Transverse colon (tissue), 4 donors: ENCODE data around the gene IVD. TPM values are rescaled to one million over a fixed set of nuclear protein-coding genes. Genes with fewer than 3 reads are reported as not detected.

Source experiments
- DNase-seq: peaks from one replicate; pipeline ENCODE4 v3.0.0-alpha.2; 2019
- H3K27ac ChIP-seq, 4 donors: fragments of 200-600 bp; sonication (generic); 2 replicates each; pipeline ENCODE4 v1.5.1; 2016 to 2018; ENCODE audit warnings: inconsistent platforms in 4 of 4
- H3K27me3 ChIP-seq: fragments of 200-600 bp; sonication (generic); 2 replicates; pipeline ENCODE4 v1.5.1; 2017; ENCODE audit warnings: inconsistent platforms
- H3K36me3 ChIP-seq, 4 donors: fragments of 200-600 bp; sonication (generic); 2 replicates each; pipeline ENCODE4 v1.5.1; 2017 to 2019; ENCODE audit warnings: inconsistent platforms in 4 of 4
- H3K4me1 ChIP-seq, 4 donors: fragments of 200-600 bp; sonication (generic); 2 replicates each; pipeline ENCODE4 v1.5.1; 2017 to 2020; ENCODE audit warnings: inconsistent platforms in 4 of 4
- H3K4me3 ChIP-seq, 4 donors: fragments of 200-600 bp; sonication (generic); 1 replicate in 1 of 4; 2 replicates in 3 of 4; pipeline versions ENCODE4 v1.5.1 to v1.6.1; 2017 to 2019; ENCODE audit warnings: inconsistent platforms in 4 of 4
- H3K9me3 ChIP-seq, 2 donors: fragments of 200-600 bp; sonication (generic); 2 replicates each; pipeline ENCODE4 v1.5.1; 2017 to 2019; ENCODE audit warnings: inconsistent platforms in 2 of 2
- EP300 ChIP-seq: sonication (generic); formaldehyde crosslinking; IDR thresholded peaks from one replicate; pipeline ENCODE4 v1.6.1; 2017; ENCODE audit warnings: antibody characterized with exemption, low read depth
- POLR2A ChIP-seq: fragments of 450-650 bp; IDR thresholded peaks from one replicate; pipeline ENCODE4 v1.6.1; 2016; ENCODE audit warnings: antibody characterized with exemption, mild to moderate bottlenecking, moderate library complexity
- POLR2AphosphoS5 ChIP-seq, 3 donors: sonication (generic); formaldehyde crosslinking; IDR thresholded peaks; one replicate each; pipeline ENCODE4 v1.6.1; 2016; ENCODE audit warnings: antibody characterized with exemption in 3 of 3
- whole genome bisulfite sequencing, 2 donors: methylation state at CpG; one replicate each; pipeline ENCODE4 v1.1.5; 2018; ENCODE audit warnings: low coverage in 1 of 2; 5-methylcytosine and 5-hydroxymethylcytosine counted together
- in situ Hi-C, 4 donors: fragments of 200-750 bp; cut with MboI; loops; one replicate each; pipeline versions ENCODE4 v1.15.0 to v1.15.1; 2017; ENCODE audit warnings: low sequenced_read_pairs in 3 of 4, low pct_ligation_motif_present in 1 of 4, low pct_unique_long_range_greater_than_20kb in 1 of 4
- intact Hi-C: fragments of 100-400 bp; cut with DNase I; formaldehyde crosslinking; loops from one replicate; pipeline ENCODE4 v1.15.1; 2023; ENCODE audit warnings: low total_unique reads
- total RNA-seq, 4 donors: library from RNA; depleted of rRNA; stranded (reverse); fragments of >200 nt; gene quantifications; one replicate each; pipeline ENCODE4 v1.1.0, GENCODE V29; 2016
- TF ChIP-seq, protein P1 (sequence below), 5 experiments: fragments of 200-600 bp in 3 of 5; fragments of 450-650 bp in 2 of 5; sonication (generic) in 3 of 5; IDR thresholded peaks; 1 replicate in 2 of 5; 2 replicates in 3 of 5; pipeline ENCODE4 v1.5.1; 2016 to 2017; ENCODE audit warnings: antibody characterized with exemption in 5 of 5, inconsistent platforms in 3 of 5, mild to moderate bottlenecking in 2 of 5, moderate library complexity in 1 of 5

The IVD gene
- total RNA-seq, 4 donors from 2014 or later = 51.4 to 122 (median 58.7) TPM

DNA sequence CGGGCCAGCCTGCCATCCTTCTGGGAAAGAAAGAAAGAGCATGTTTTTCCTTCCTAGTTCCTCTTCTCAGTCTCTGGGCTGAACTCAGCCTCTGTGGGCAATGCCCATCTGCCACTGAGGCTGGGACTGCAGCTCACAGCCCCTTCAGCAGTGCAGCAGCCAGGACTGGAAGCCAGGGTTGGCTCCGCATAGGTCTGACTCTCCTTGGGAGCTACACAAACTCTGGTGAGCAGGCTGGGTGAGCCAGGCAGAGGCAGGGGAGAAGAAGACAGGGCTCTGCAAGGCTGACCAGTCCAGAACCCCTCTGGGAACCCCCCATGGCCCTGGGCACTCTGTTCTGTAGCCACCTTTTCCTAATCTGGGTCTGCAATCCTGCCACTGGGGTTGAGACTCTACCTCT, 44.0 kb upstream of the IVD start:
- in situ Hi-C loops = loop anchor here in 1 of 4 donors (10.0 kb wide), 1 partner anchor 63 kb away; no protein-coding TSS in a partner anchor
- TF ChIP-seq POLR2A (no peak), POLR2AphosphoS5 (IDR thresholded peaks at IDR 0.05) (no peak), EP300 (no peak)
- TF ChIP-seq, protein P1, sequence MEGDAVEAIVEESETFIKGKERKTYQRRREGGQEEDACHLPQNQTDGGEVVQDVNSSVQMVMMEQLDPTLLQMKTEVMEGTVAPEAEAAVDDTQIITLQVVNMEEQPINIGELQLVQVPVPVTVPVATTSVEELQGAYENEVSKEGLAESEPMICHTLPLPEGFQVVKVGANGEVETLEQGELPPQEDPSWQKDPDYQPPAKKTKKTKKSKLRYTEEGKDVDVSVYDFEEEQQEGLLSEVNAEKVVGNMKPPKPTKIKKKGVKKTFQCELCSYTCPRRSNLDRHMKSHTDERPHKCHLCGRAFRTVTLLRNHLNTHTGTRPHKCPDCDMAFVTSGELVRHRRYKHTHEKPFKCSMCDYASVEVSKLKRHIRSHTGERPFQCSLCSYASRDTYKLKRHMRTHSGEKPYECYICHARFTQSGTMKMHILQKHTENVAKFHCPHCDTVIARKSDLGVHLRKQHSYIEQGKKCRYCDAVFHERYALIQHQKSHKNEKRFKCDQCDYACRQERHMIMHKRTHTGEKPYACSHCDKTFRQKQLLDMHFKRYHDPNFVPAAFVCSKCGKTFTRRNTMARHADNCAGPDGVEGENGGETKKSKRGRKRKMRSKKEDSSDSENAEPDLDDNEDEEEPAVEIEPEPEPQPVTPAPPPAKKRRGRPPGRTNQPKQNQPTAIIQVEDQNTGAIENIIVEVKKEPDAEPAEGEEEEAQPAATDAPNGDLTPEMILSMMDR (IDR thresholded peaks at IDR 0.05) = no peak
- Histone ChIP-seq H3K27ac (no peak overlapping the region), H3K4me3 (no peak overlapping the region), H3K9me3 (no peaks in the 10 kb centered on the region), H3K36me3 (no peaks in the 10 kb centered on the region), H3K27me3 (no peaks in the 10 kb centered on the region), H3K4me1 (peaks cover 12 to 21% (median 14%) of the 10 kb centered on the region in 4 donors)
- 94% methylated on average over 2 of the region's 2 CpGs; no CpG with 5 or more reads in 1 of the 2 donors for WGBS, 2 donors
- no peak for DNase-seq
- intact Hi-C loops = no loop called here

DNA sequence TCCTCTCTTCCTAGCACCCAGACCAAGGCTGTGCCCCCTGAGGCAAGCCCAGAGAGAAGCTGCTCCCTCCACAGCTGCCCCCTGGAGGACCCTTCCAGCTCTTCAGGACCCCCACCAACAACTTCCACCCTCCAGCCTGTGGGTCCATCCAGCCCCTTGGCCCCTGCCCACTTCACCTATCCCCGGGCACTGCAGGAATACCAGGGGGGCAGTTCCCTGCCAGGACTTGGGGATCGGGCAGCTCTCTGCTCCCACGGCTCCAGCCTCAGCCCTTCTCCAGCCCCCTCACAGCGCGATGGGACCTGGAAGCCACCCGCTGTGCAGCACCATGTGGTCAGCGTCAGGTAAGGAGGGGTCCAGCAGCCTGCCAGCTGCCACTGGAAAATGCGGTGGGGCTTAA, 42.0 kb upstream of the IVD start:
- in situ Hi-C loops (loop anchor here in 1 of 4 donors (10.0 kb wide), 1 partner anchor 61 kb away; no protein-coding TSS in a partner anchor), intact Hi-C loops (no loop called here)
- 92% methylated on average over 7 of the region's 8 CpGs; no CpG with 5 or more reads in 1 of the 2 donors for WGBS, 2 donors
- H3K4me1 ChIP-seq = peaks cover 11 to 19% (median 17%) of the 10 kb centered on the region in 4 donors
- no peaks in the 10 kb centered on the region for H3K36me3 ChIP-seq
- H3K4me3 ChIP-seq = no peak overlapping the region
- no peak overlapping the region for H3K27ac ChIP-seq
- TF ChIP-seq POLR2AphosphoS5 (IDR thresholded peaks at IDR 0.05) (no peak), EP300 (no peak), POLR2A (no peak)
- TF ChIP-seq, protein P1 (IDR thresholded peaks at IDR 0.05) = no peak
- H3K9me3 ChIP-seq = no peaks in the 10 kb centered on the region
- no peak for DNase-seq
- H3K27me3 ChIP-seq = no peaks in the 10 kb centered on the region

DNA sequence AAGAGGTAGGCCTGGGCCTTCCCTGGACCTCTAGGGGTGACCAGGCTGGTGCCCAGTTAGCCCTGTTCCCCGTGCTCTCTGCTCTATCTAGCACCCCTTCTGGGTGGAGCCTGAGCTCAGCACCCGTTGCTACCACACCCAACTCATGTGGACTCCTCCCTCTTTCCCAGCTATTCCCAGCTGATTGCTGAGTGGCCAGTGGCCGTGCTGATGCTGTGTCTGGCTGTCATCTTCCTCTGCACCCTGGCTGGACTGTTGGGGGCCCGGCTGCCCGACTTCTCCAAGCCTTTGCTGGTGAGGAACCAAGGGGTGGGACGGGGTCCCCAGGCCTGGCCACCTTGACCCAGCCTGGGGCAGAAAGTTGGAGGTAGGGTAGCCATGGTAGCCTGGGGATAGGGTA, 41.3 kb upstream of the IVD start:
- intact Hi-C loops = no loop called here
- in situ Hi-C loops = loop anchor here in 1 of 4 donors (10.0 kb wide), 1 partner anchor 61 kb away; no protein-coding TSS in a partner anchor
- 60 to 63% methylated on average over 1 to 6 of the region's 6 CpGs for WGBS, 2 donors
- no peaks in the 10 kb centered on the region for H3K27me3 ChIP-seq
- DNase-seq = no peak
- H3K27ac ChIP-seq = no peak overlapping the region
- H3K4me3 ChIP-seq = no peak overlapping the region
- no peak for TF ChIP-seq POLR2AphosphoS5 (IDR thresholded peaks at IDR 0.05)
- TF ChIP-seq EP300 = no peak
- TF ChIP-seq POLR2A = no peak
- TF ChIP-seq, protein P1 (IDR thresholded peaks at IDR 0.05) = no peak
- no peaks in the 10 kb centered on the region for H3K9me3 ChIP-seq
- H3K36me3 ChIP-seq = no peaks in the 10 kb centered on the region
- peaks cover 10 to 17% (median 16%) of the 10 kb centered on the region in 4 donors for H3K4me1 ChIP-seq

DNA sequence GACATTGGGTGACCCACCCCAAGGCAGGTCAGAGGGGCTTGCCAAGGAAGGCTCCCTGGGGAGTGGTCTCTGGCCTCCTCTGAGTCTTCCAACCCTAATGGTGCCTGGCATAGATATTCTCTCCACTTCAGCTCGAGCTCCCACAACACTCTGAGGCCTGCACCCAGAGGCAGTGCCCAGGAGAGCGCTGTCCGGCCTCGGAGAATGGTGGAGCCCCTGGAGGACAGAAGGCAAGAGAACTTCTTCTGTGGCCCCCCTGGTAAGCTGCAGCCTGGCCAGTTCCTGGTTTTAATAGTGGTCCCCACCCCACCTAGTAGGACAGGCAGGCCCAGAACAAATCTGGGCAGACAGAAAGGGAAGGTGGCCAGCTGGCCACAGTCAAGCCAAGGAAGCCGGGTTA, 40.6 kb upstream of the IVD start:
- no peaks in the 10 kb centered on the region for H3K27me3 ChIP-seq
- no peaks in the 10 kb centered on the region for H3K36me3 ChIP-seq
- H3K4me1 ChIP-seq = peaks cover 10 to 17% (median 16%) of the 10 kb centered on the region in 4 donors
- no peak overlapping the region for H3K4me3 ChIP-seq
- H3K27ac ChIP-seq = no peak overlapping the region
- in situ Hi-C loops (loop anchor here in 1 of 4 donors (10.0 kb wide), 1 partner anchor 60 kb away; no protein-coding TSS in a partner anchor), intact Hi-C loops (no loop called here)
- no peaks in the 10 kb centered on the region for H3K9me3 ChIP-seq
- 100% methylated on average over 5 of the region's 5 CpGs; no CpG with 5 or more reads in 1 of the 2 donors for WGBS, 2 donors
- no peak for DNase-seq
- TF ChIP-seq, protein P1 (IDR thresholded peaks at IDR 0.05) = no peak
- TF ChIP-seq EP300 (no peak), POLR2AphosphoS5 (IDR thresholded peaks at IDR 0.05) (no peak), POLR2A (no peak)
